Testis (tissue), 2 donors: Measurements from ENCODE around the gene TYROBP.

ENCODE experiments used
- CTCF ChIP-seq, 3 experiments: fragments of 450-650 bp in 2 of 3; fragments of 200-600 bp in 1 of 3; sonication (generic) in 1 of 3; IDR thresholded peaks; one replicate each; pipeline ENCODE4 v1.5.1; 2016 to 2019; ENCODE audit warnings: antibody characterized with exemption in 3 of 3, mild to moderate bottlenecking in 2 of 3, moderate library complexity in 1 of 3
- POLR2A ChIP-seq: fragments of 450-650 bp; IDR thresholded peaks from one replicate; pipeline ENCODE4 v1.6.1; 2017; ENCODE audit warnings: antibody characterized with exemption, mild to moderate bottlenecking, moderate library complexity

GRCh38 chr19:35940078-35940775 lies 32.1 kb upstream of the TYROBP start:
- TF ChIP-seq CTCF (IDR thresholded peaks at IDR 0.05), result no peak
- no peak for TF ChIP-seq POLR2A
